Mesendoderm (in vitro differentiated cells): ENCODE data around the gene SPANXN5. TPM values are rescaled to one million over a fixed set of nuclear protein-coding genes. Genes with fewer than 3 reads are reported as not detected.

Experiments
- small RNA-seq: library from polyadenylated mRNA; stranded (forward); fragments of <200 nt; extraction: miRNeasy Mini kit (QIAGEN cat#:217004); gene quantifications from one replicate; pipeline ENCODE3, GENCODE V24; 2013; ENCODE audit not compliant: insufficient read depth

Gene SPANXN5

Small RNA genes within 50 kb of the gene (small RNA-seq; reads per million reads assigned to genes)
- gene AC244505.6 (not detected), gene AC244505.7 (not detected)
